Upper lobe of left lung (tissue), 4 donors: ENCODE results near the gene IGSF3.

ENCODE experiments used
- POLR2A ChIP-seq, 4 donors: fragments of 450-650 bp; IDR thresholded peaks; one replicate each; pipeline ENCODE4 v1.5.1; 2016 to 2017; ENCODE audit warnings: antibody characterized with exemption in 4 of 4, mild to moderate bottlenecking in 2 of 4
- POLR2AphosphoS5 ChIP-seq, 2 donors: sonication (generic); formaldehyde crosslinking; IDR thresholded peaks; one replicate each; pipeline ENCODE4 v1.5.1; 2017; ENCODE audit warnings: antibody characterized with exemption in 2 of 2
- TF ChIP-seq, protein P1 (sequence below), 6 experiments: fragments of 450-650 bp in 4 of 6; fragments of 200-600 bp in 2 of 6; sonication (generic) in 2 of 6; IDR thresholded peaks; one replicate each; pipeline ENCODE4 v1.5.1; 2016 to 2019; ENCODE audit warnings: antibody characterized with exemption in 6 of 6

DNA sequence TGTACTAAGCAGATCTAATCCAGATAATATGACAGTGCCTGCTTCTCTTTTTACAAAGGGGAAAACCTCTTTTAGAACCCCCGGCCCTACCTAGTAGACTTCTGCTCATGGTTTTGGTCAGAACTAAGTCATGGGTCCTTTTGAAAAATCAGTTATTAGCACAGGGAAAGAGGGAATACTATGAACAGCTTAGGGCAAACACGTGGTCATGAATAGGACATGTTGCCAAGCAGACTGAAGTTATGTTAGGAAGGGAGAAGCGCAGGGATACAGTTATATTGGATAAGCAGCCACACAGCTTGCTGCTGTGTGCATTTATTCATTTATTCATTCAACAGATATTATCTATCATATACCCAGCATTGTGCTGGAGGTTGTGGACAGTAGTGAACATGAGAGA lies 25.3 kb upstream of the IGSF3 start:
- TF ChIP-seq, protein P1, sequence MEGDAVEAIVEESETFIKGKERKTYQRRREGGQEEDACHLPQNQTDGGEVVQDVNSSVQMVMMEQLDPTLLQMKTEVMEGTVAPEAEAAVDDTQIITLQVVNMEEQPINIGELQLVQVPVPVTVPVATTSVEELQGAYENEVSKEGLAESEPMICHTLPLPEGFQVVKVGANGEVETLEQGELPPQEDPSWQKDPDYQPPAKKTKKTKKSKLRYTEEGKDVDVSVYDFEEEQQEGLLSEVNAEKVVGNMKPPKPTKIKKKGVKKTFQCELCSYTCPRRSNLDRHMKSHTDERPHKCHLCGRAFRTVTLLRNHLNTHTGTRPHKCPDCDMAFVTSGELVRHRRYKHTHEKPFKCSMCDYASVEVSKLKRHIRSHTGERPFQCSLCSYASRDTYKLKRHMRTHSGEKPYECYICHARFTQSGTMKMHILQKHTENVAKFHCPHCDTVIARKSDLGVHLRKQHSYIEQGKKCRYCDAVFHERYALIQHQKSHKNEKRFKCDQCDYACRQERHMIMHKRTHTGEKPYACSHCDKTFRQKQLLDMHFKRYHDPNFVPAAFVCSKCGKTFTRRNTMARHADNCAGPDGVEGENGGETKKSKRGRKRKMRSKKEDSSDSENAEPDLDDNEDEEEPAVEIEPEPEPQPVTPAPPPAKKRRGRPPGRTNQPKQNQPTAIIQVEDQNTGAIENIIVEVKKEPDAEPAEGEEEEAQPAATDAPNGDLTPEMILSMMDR (IDR thresholded peaks at IDR 0.05): no peak
- TF ChIP-seq POLR2A (IDR thresholded peaks at IDR 0.05) (no peak), POLR2AphosphoS5 (IDR thresholded peaks at IDR 0.05) (no peak)
